K562 (cell line): ENCODE results near the gene PPCDC. TPM values are rescaled to one million over a fixed set of nuclear protein-coding genes. Genes with fewer than 3 reads are reported as not detected.

Experiments used
- CEBPG ChIP-seq, 3 experiments: fragments of 200-800 bp in 1 of 3; sonication (Bioruptor generic) in 1 of 3; sonication (generic) in 1 of 3; formaldehyde crosslinking in 1 of 3; IDR thresholded peaks in 2 of 3; conservative IDR thresholded peaks in 1 of 3; 2 replicates each; pipeline versions ENCODE4 v1.6.1 to v1.8.0; 2016 to 2022; ENCODE audit warnings: missing compliant biosample characterization in 2 of 3, missing genetic modification characterization in 2 of 3, mild to moderate bottlenecking in 1 of 3, missing genetic modification reagents in 1 of 3
- CSDE1 ChIP-seq, 2 experiments: fragments of 450-650 bp; IDR thresholded peaks; 2 replicates each; pipeline ENCODE4 v1.6.1; 2016; ENCODE audit warnings: mild to moderate bottlenecking in 1 of 2
- EGR1 ChIP-seq: fragments of 450-650 bp; conservative IDR thresholded peaks from 2 replicates; pipeline ENCODE4 v1.6.1; 2017; ENCODE audit warnings: mild to moderate bottlenecking
- HES1 ChIP-seq: fragments of 450-650 bp; IDR thresholded peaks from 2 replicates; pipeline ENCODE4 v1.6.1; 2016; ENCODE audit warnings: low read depth, mild to moderate bottlenecking, moderate library complexity
- MBD2 ChIP-seq: sonication (generic); IDR thresholded peaks from 2 replicates; pipeline ENCODE4 v1.6.1; 2016; ENCODE audit warnings: low read depth, borderline replicate concordance
- MYNN ChIP-seq, 2 experiments: sonication (generic); formaldehyde crosslinking in 1 of 2; IDR thresholded peaks; 2 replicates each; pipeline versions ENCODE4 v1.5.0 to v1.6.1; 2016 to 2020; ENCODE audit warnings: antibody characterized with exemption in 1 of 2, missing genetic modification reagents in 1 of 2
- NCOA2 ChIP-seq, 2 experiments: fragments of 450-650 bp; IDR thresholded peaks; 2 replicates each; pipeline ENCODE4 v1.6.1; 2018; ENCODE audit warnings: mild to moderate bottlenecking in 2 of 2, moderate library complexity in 1 of 2; ENCODE audit not compliant: partially characterized antibody in 2 of 2
- NCOA4 ChIP-seq: fragments of 450-650 bp; IDR thresholded peaks from 2 replicates; pipeline ENCODE4 v1.6.1; 2018; ENCODE audit warnings: mild to moderate bottlenecking; ENCODE audit not compliant: partially characterized antibody
- NFE2 ChIP-seq: IDR thresholded peaks from 2 replicates; pipeline ENCODE4 v1.6.1; 2014; ENCODE audit warnings: antibody characterized with exemption, low read depth
- PHF21A ChIP-seq: fragments of 450-650 bp; IDR thresholded peaks from 2 replicates; pipeline ENCODE4 v1.6.1; 2017; ENCODE audit warnings: low read depth, borderline replicate concordance
- RNF2 ChIP-seq: sonication (generic); IDR thresholded peaks from 2 replicates; pipeline ENCODE4 v1.6.1; 2016
- SMAD3 ChIP-seq: fragments of 450-650 bp; formaldehyde crosslinking; conservative IDR thresholded peaks from 2 replicates; pipeline ENCODE4 v1.4.0; 2020; ENCODE audit warnings: mild to moderate bottlenecking
- SMARCA4 ChIP-seq: fragments of 450-650 bp; IDR thresholded peaks from 2 replicates; pipeline ENCODE4 v1.6.1; 2016
- TAF1 ChIP-seq: IDR thresholded peaks from 2 replicates; pipeline ENCODE4 v1.6.1; 2011; ENCODE audit warnings: mild to moderate bottlenecking, low read length, moderate library complexity; ENCODE audit not compliant: insufficient read depth, control insufficient read depth, severe bottlenecking; ENCODE audit errors: extremely low read depth
- TCF7 ChIP-seq: sonication (generic); IDR thresholded peaks from 2 replicates; pipeline ENCODE4 v1.6.1; 2016; ENCODE audit warnings: antibody characterized with exemption, borderline replicate concordance
- TCF7L2 ChIP-seq: fragments of 150-350 bp; IDR thresholded peaks from 2 replicates; pipeline ENCODE4 v1.6.1; 2016; ENCODE audit warnings: low read depth, mild to moderate bottlenecking, low read length, moderate library complexity
- ZBTB43 ChIP-seq: sonication (generic); formaldehyde crosslinking; IDR thresholded peaks from 2 replicates; pipeline ENCODE4 v1.8.0; 2023; ENCODE audit warnings: mild to moderate bottlenecking, missing genetic modification reagents
- ZBTB5 ChIP-seq: fragments of 450-650 bp; IDR thresholded peaks from 2 replicates; pipeline ENCODE4 v1.6.1; 2017; ENCODE audit warnings: antibody characterized with exemption
- ZKSCAN8 ChIP-seq: fragments of 200-800 bp; sonication (Bioruptor generic); IDR thresholded peaks from 2 replicates; pipeline ENCODE4 v1.6.1; 2016; ENCODE audit warnings: missing genetic modification characterization, missing compliant biosample characterization
- ZNF23 ChIP-seq: fragments of 250-450 bp; sonication (Bioruptor Pico); IDR thresholded peaks from 2 replicates; pipeline ENCODE4 v1.4.0; 2020; ENCODE audit warnings: mild to moderate bottlenecking
- ZNF398 ChIP-seq: fragments of 250-450 bp; sonication (Bioruptor Pico); IDR thresholded peaks from 2 replicates; pipeline ENCODE4 v1.8.0; 2021; ENCODE audit warnings: moderate library complexity, mild to moderate bottlenecking, inconsistent platforms
- ZNF75A ChIP-seq: fragments of 450-650 bp; formaldehyde crosslinking; IDR thresholded peaks from 2 replicates; pipeline ENCODE4 v1.4.0; 2020; ENCODE audit warnings: mild to moderate bottlenecking
- polyA plus RNA-seq, 8 experiments: library from polyadenylated mRNA; depleted of rRNA in 4 of 8; stranded (reverse) in 5 of 8; unstranded in 3 of 8; fragments of >200 nt; fragmentation: Nextera tagmentation in 2 of 8; fragmentation: Illumina TruSeq in 1 of 8; extraction: Ambion mirVana in 2 of 8; extraction: Trizol in 1 of 8; gene quantifications; 2 replicates each; pipeline versions ENCODE4 v1.2.1 to v1.2.3, GENCODE V29; 2011 to 2014; ENCODE audit warnings: inconsistent platforms in 1 of 8, missing spikeins in 1 of 8
- total RNA-seq, 7 experiments: library from RNA; depleted of rRNA in 6 of 7; stranded (reverse); fragments of >200 nt in 6 of 7; fragmentation: Illumina TruSeq in 2 of 7; extraction: Trizol in 2 of 7; gene quantifications; 2 replicates each; pipeline versions ENCODE4 v1.2.1 to v1.2.3, GENCODE V29; 2011 to 2021; ENCODE audit warnings: low replicate concordance in 1 of 7

Gene PPCDC
- total and polyA plus RNA-seq, 9 of the 15 experiments (the other 6 are each of a cell fraction or from before 2014, with no cell fraction given): 10.9 to 53.6 (median 16.7) TPM

GRCh38 chr15:75065851-75066509 is 42.6 kb downstream of the PPCDC start (continued):
- TF ChIP-seq NCOA2 (IDR thresholded peaks at IDR 0.05; ENCODE audit: partially characterized antibody in 2 of 2): peak; percentile 92 to 93
- TF ChIP-seq SMARCA4: peak; percentile 99
- TF ChIP-seq ZNF75A: no peak
- 0 out of 2 replicates have a peak, but pooled peaks have one; percentile 72 for TF ChIP-seq ZNF23 (CRISPR knock-in tag)
- peak; percentile 51 for TF ChIP-seq TAF1
- peak; percentile 95 for TF ChIP-seq SMAD3 (CRISPR knock-in tag)
- TF ChIP-seq TCF7: peak; percentile 72; the same call in 1 of the 2 replicates
- TF ChIP-seq HES1: peak; percentile 99
- peak in 1 of 2 experiments; percentile 50; a peak in 1 of 4 replicates for TF ChIP-seq CSDE1 (IDR thresholded peaks at IDR 0.05)
- peak; percentile 75; the same call in 1 of the 2 replicates for TF ChIP-seq ZBTB43 (CRISPR knock-in tag)
- TF ChIP-seq CEBPG (CRISPR knock-in tag; IDR thresholded peaks at IDR 0.05): no peak
- 0 out of 4 replicates have a peak, but pooled peaks of 1 of the 2 experiments have one; percentile 26 for TF ChIP-seq CEBPG (tag; conservative IDR thresholded peaks at IDR 0.05 in 1 of 2, IDR thresholded peaks at IDR 0.05 in 1 of 2)
- TF ChIP-seq MYNN (IDR thresholded peaks at IDR 0.05): peak; percentile 91
- TF ChIP-seq MYNN (CRISPR knock-in tag; IDR thresholded peaks at IDR 0.05): no peak
- peak; percentile 95 for TF ChIP-seq ZKSCAN8 (CRISPR knock-in tag)
- peak; percentile 86 for TF ChIP-seq MBD2
- 0 out of 2 replicates have a peak, but pooled peaks have one; percentile 18 for TF ChIP-seq TCF7L2
- peak; percentile 53; the same call in 1 of the 2 replicates for TF ChIP-seq ZBTB5
- TF ChIP-seq PHF21A: peak; percentile 87
- no peak for TF ChIP-seq ZNF398
- TF ChIP-seq RNF2: peak; percentile 93
- peak; percentile 99 for TF ChIP-seq EGR1
- peak; percentile 96 for TF ChIP-seq NCOA4
- TF ChIP-seq NFE2: peak; percentile 88
